Glomerular visceral epithelial cell (primary cell): ENCODE results near the gene MAD1L1.
A peak's percentile ranks its signal among the peaks of the same experiment; 100 is the strongest.

Source experiments
- DNase-seq: peaks from one replicate; pipeline ENCODE4 v3.0.0-alpha.2; 2016; ENCODE audit errors: extremely low spot score

The MAD1L1 gene

GRCh38 chr7:2032030-2032875 lies 200.5 kb downstream of the MAD1L1 start:
- peak; percentile 17 for DNase-seq

GRCh38 chr7:2031451-2031845 lies 201.3 kb downstream of the MAD1L1 start:
- no peak for DNase-seq

GRCh38 chr7:2030475-2031450 lies 202.0 kb downstream of the MAD1L1 start:
- DNase-seq = no peak

GRCh38 chr7:2029936-2030335 lies 202.8 kb downstream of the MAD1L1 start:
- no peak for DNase-seq

- DNase-seq = no peak
Observed at GRCh38 chr7:2029211-2029905, 203.4 kb downstream of the MAD1L1 start.

- DNase-seq = no peak
Observed at GRCh38 chr7:2028733-2029132, 204.0 kb downstream of the MAD1L1 start.

GRCh38 chr7:2025188-2025587 lies 207.6 kb downstream of the MAD1L1 start:
- no peak for DNase-seq

GRCh38 chr7:2024567-2024918 lies 208.2 kb downstream of the MAD1L1 start:
- DNase-seq = no peak

GRCh38 chr7:2023877-2024566 lies 208.7 kb downstream of the MAD1L1 start:
- DNase-seq = no peak

GRCh38 chr7:2022737-2023250 lies 210.0 kb downstream of the MAD1L1 start:
- DNase-seq = no peak

- no peak for DNase-seq
Observed at GRCh38 chr7:2022021-2022409, 210.7 kb downstream of the MAD1L1 start.

GRCh38 chr7:2019711-2020511 lies 212.8 kb downstream of the MAD1L1 start:
- DNase-seq = no peak

GRCh38 chr7:2019461-2019710 lies 213.4 kb downstream of the MAD1L1 start:
- DNase-seq = no peak

GRCh38 chr7:2018569-2019460 lies 213.9 kb downstream of the MAD1L1 start:
- peak; percentile 15 for DNase-seq

GRCh38 chr7:2017914-2018568 lies 214.7 kb downstream of the MAD1L1 start:
- no peak for DNase-seq

GRCh38 chr7:2017481-2017891 lies 215.3 kb downstream of the MAD1L1 start:
- no peak for DNase-seq

GRCh38 chr7:2016761-2017480 lies 215.8 kb downstream of the MAD1L1 start:
- no peak for DNase-seq

- DNase-seq = no peak
Observed at GRCh38 chr7:2016021-2016631, 216.6 kb downstream of the MAD1L1 start.
